Smooth muscle cell (in vitro differentiated cells): Measurements from ENCODE around the gene FASTKD1. TPM values are rescaled to one million over a fixed set of nuclear protein-coding genes. Genes with fewer than 3 reads are reported as not detected.
"Not testable (repeated sequence)": the region's sequence is repeated elsewhere in the genome, so short reads cannot be mapped to it uniquely, and the experiment has no call there.

Experiments used
- DNase-seq: peaks from one replicate; lab custom pipeline; 2025; ENCODE audit not compliant: unreplicated experiment; lab: John Stamatoyannopoulos, UW
- H2AFZ ChIP-seq: fragments of 200-600 bp; sonication (generic); 2 replicates; pipeline ENCODE4 v1.6.0; 2016; ENCODE audit warnings: antibody characterized with exemption, low read depth, mild to moderate bottlenecking
- H3F3A ChIP-seq: fragments of 200-600 bp; sonication (generic); 2 replicates; pipeline ENCODE4 v1.6.0; 2017; ENCODE audit warnings: antibody characterized with exemption, low read depth
- H3K27ac ChIP-seq: fragments of 200-600 bp; sonication (generic); 2 replicates; pipeline ENCODE4 v1.5.1; 2016; ENCODE audit warnings: low read depth, mild to moderate bottlenecking
- H3K27me3 ChIP-seq: fragments of 200-600 bp; sonication (generic); 2 replicates; pipeline ENCODE4 v1.6.1; 2016; ENCODE audit warnings: low read depth, mild to moderate bottlenecking
- H3K36me3 ChIP-seq: fragments of 200-600 bp; sonication (generic); 2 replicates; pipeline ENCODE4 v1.5.1; 2016; ENCODE audit warnings: low read depth
- H3K4me1 ChIP-seq: fragments of 200-600 bp; sonication (generic); 2 replicates; pipeline ENCODE4 v1.5.1; 2016; ENCODE audit warnings: low read depth
- H3K4me2 ChIP-seq: fragments of 200-600 bp; sonication (generic); 2 replicates; pipeline ENCODE4 v1.6.0; 2016; ENCODE audit warnings: mild to moderate bottlenecking
- H3K4me3 ChIP-seq: fragments of 200-600 bp; sonication (generic); 2 replicates; pipeline ENCODE4 v1.5.1; 2016; ENCODE audit warnings: mild to moderate bottlenecking
- H3K79me2 ChIP-seq: fragments of 200-600 bp; sonication (generic); 2 replicates; pipeline ENCODE4 v1.6.0; 2016; ENCODE audit warnings: low read depth, mild to moderate bottlenecking
- H3K9ac ChIP-seq: fragments of 200-600 bp; sonication (generic); 2 replicates; pipeline ENCODE4 v1.6.0; 2016; ENCODE audit warnings: low read depth
- H3K9me3 ChIP-seq: fragments of 200-600 bp; sonication (generic); replicated peaks from 2 replicates; pipeline ENCODE4 v1.5.1; 2016; ENCODE audit warnings: low read depth
- H4K20me1 ChIP-seq: fragments of 200-600 bp; sonication (generic); 2 replicates; pipeline ENCODE4 v1.6.0; 2016; ENCODE audit warnings: low read depth
- CTCF ChIP-seq: fragments of 200-600 bp; sonication (generic); IDR thresholded peaks from 2 replicates; pipeline ENCODE4 v1.5.1; 2017; ENCODE audit warnings: borderline replicate concordance, mild to moderate bottlenecking, antibody characterized with exemption; ENCODE audit not compliant: insufficient read depth, poor library complexity, severe bottlenecking
- WGBS: methylation state at CpG from one replicate; pipeline ENCODE4 v1.1.7; 2016; ENCODE audit warnings: low lambda C conversion rate; 5-methylcytosine and 5-hydroxymethylcytosine counted together
- polyA plus RNA-seq: library from polyadenylated mRNA; unstranded; fragments of >200 nt; fragmentation: Nextera tagmentation; extraction: Ambion mirVana; gene quantifications from 2 replicates; pipeline ENCODE4 v1.2.1, GENCODE V29; 2016
- total RNA-seq: library from RNA; depleted of rRNA; stranded (reverse); fragments of >200 nt; gene quantifications from 2 replicates; pipeline ENCODE4 v1.2.3, GENCODE V29; 2014

Gene FASTKD1
- total and polyA plus RNA-seq, 2 experiments from 2014 or later: 17.2 to 26.3 TPM

- DNase-seq: no peak
- Histone ChIP-seq H3F3A (no peaks in the 10 kb centered on the region), H3K9me3 (no peaks in the 10 kb centered on the region), H3K4me2 (no peak overlapping the region), H3K27ac (no peak overlapping the region), H3K36me3 (no peaks in the 10 kb centered on the region), H3K79me2 (no peaks in the 10 kb centered on the region), H4K20me1 (no peaks in the 10 kb centered on the region), H3K27me3 (no peaks in the 10 kb centered on the region), H3K4me1 (no peaks in the 10 kb centered on the region), H3K4me3 (no peak overlapping the region), H2AFZ (no peak overlapping the region), H3K9ac (no peak overlapping the region)
- no peak for TF ChIP-seq CTCF
Measured at GRCh38 chr2:169520896-169521295, 52.8 kb downstream of the FASTKD1 start.

DNA sequence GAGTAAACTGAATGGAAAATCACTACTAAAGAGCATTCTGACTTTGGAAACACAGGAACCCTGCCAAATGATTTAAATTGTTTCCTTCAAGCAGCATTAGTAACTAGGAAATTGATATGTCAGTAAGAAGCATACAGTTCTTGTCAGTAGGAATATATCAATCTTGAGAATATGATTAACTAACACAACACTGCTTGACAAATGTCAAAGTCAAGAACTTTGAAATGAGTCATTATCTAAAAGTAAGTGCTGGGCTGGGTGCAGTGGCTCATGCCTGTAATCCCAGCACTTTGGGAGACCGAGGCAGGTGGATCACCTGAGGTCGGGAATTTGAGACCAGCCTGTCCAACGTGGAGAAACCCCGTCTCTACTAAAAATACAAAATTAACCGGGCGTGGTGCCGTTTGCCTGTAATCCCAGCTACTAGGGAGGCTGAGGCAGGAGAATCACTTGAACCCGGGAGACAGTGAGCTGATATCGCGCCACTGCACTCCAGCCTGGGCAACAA is 57.1 kb downstream of the FASTKD1 start:
- not testable (repeated sequence) for H3K36me3 ChIP-seq, H3K27me3 ChIP-seq, H3K27ac ChIP-seq, H2AFZ ChIP-seq, DNase-seq, H3K79me2 ChIP-seq, H3K4me3 ChIP-seq, H3K9me3 ChIP-seq, H3F3A ChIP-seq, H3K9ac ChIP-seq, H3K4me2 ChIP-seq, H3K4me1 ChIP-seq, H4K20me1 ChIP-seq
- WGBS: 89% methylated on average over 10 of the region's 10 CpGs

- H3K4me3 ChIP-seq, H4K20me1 ChIP-seq, H3K36me3 ChIP-seq, H3K27me3 ChIP-seq, H2AFZ ChIP-seq, H3K79me2 ChIP-seq, H3K27ac ChIP-seq, H3K9me3 ChIP-seq, DNase-seq, H3K9ac ChIP-seq, H3F3A ChIP-seq, H3K4me2 ChIP-seq: not testable (repeated sequence)
- peaks cover 11% of the 10 kb centered on the region for H3K4me1 ChIP-seq
- WGBS: 96% methylated on average over 7 of the region's 7 CpGs
Measured at GRCh38 chr2:169514758-169515157, 58.9 kb downstream of the FASTKD1 start.

DNA sequence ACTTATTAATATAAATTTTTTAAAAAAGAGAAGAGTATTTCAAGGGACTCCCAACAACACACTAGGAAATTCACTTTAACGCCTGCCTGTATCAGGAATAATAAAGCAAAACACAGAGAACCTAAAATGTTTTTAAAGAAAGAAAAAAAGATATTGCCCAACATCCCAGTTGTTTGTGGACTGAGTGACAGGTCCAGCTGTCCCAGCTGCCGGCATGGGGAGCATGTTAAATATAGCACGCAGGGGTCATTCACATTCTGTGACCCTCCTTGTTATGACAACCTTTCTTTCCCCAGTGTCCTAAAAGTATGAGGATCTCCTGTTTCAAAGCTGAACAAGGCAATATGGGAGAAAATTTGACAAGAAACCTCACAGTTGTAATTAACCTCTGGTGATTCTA is 59.7 kb downstream of the FASTKD1 start:
- no peaks in the 10 kb centered on the region for H4K20me1 ChIP-seq
- H3K4me2 ChIP-seq: no peak overlapping the region
- H3K27ac ChIP-seq: no peak overlapping the region
- H3K27me3 ChIP-seq: no peaks in the 10 kb centered on the region
- H3F3A ChIP-seq: peaks cover 6% of the 10 kb centered on the region
- H2AFZ ChIP-seq: no peak overlapping the region
- DNase-seq: no peak
- no peaks in the 10 kb centered on the region for H3K36me3 ChIP-seq
- 88% methylated on average over 3 of the region's 3 CpGs for WGBS
- H3K4me1 ChIP-seq: peaks cover 20% of the 10 kb centered on the region
- no peaks in the 10 kb centered on the region for H3K9me3 ChIP-seq
- no peaks in the 10 kb centered on the region for H3K79me2 ChIP-seq
- no peak overlapping the region for H3K4me3 ChIP-seq
- H3K9ac ChIP-seq: no peak overlapping the region
- TF ChIP-seq CTCF: no peak

DNA sequence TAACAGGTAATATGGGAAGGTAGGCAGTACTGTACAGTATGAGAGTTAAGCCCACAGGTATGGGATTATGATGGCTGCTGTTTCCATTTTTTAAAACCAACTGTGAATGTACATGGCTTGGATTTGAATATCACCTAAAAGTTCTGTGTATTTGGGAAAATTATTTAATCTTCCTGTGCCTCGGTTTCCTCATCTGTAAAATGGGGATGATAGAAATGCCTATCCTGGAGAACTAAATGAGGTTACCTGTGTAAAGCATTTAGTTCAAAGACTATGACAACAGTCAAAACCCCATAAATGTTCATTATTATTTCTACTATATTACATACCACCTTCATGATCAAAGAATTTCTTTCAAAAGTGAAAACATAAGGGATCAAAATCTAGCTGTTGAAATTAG is 60.6 kb downstream of the FASTKD1 start:
- Histone ChIP-seq H3K36me3 (no peaks in the 10 kb centered on the region), H3K9ac (no peak overlapping the region), H3K27me3 (no peaks in the 10 kb centered on the region), H4K20me1 (no peaks in the 10 kb centered on the region), H3K9me3 (no peaks in the 10 kb centered on the region), H3K4me1 (peaks cover 22% of the 10 kb centered on the region), H3K27ac (no peak overlapping the region), H3K4me3 (no peak overlapping the region), H2AFZ (no peak overlapping the region), H3F3A (peaks cover 9% of the 10 kb centered on the region), H3K4me2 (no peak overlapping the region), H3K79me2 (no peaks in the 10 kb centered on the region)
- no peak for DNase-seq
- no peak for TF ChIP-seq CTCF
- WGBS: 93% methylated on average over 1 of the region's 1 CpG
